ENCODE data around the gene MRNIP. TPM values are rescaled to one million over a fixed set of nuclear protein-coding genes. Genes with fewer than 3 reads are reported as not detected.

Gene MRNIP
- total and polyA plus RNA-seq, 2 of the 4 experiments (the other 2 are of a cell fraction), result 6.6 to 24.7 TPM

- H3K9me1 ChIP-seq (ENCODE audit: insufficient read depth, low read length), result peaks cover 8% of the 10 kb centered on the region; the same call in 1 of the 2 replicates
- H4K91ac ChIP-seq (ENCODE audit: insufficient read depth, low read depth, low read length), result no peak overlapping the region
- no peak overlapping the region for H2AK9ac ChIP-seq (replicated peaks; ENCODE audit: low read depth, low read length, poor library complexity)
- H4K20me1 ChIP-seq (ENCODE audit: insufficient read depth, low read length), result peaks cover 30% of the 10 kb centered on the region
- ATAC-seq (ENCODE audit: low read depth), result no peak
- intact Hi-C loops (cut with micrococcal nuclease) (no loop called here), dilution Hi-C loops (cut with HindIII; ENCODE audit: low sequenced_read_pairs, unreplicated experiment) (no loop called here), in situ Hi-C loops (cut with MboI; ENCODE audit: low sequenced_read_pairs) (no loop called here)
- no peak overlapping the region for H3K9ac ChIP-seq (ENCODE audit: low read depth, low read length)
- BruUV-seq (replicated peaks), result no TSS peak
- H2BK15ac ChIP-seq (ENCODE audit: low read depth, low read length), result no peak overlapping the region
- no peak overlapping the region for H3K56ac ChIP-seq (ENCODE audit: extremely low read depth, insufficient read depth, low read length)
- H3K79me1 ChIP-seq (ENCODE audit: low read depth in 1 of 2, low read length in 2 of 2), result peaks cover 44 to 73% of the 10 kb centered on the region in 2 experiments
- no peak overlapping the region for H2BK5ac ChIP-seq (ENCODE audit: low read depth, low read length, poor library complexity, severe bottlenecking)
- H3K4me2 ChIP-seq (ENCODE audit: low read depth, low read length), result no peak overlapping the region
- H2AK5ac ChIP-seq (ENCODE audit: low read depth, low read length), result no peak overlapping the region
- no peak overlapping the region for H3K4ac ChIP-seq (ENCODE audit: low read depth, low read length)
- H4K8ac ChIP-seq (ENCODE audit: low read depth in 2 of 2, low read length in 2 of 2), result no peak overlapping the region
- H3K4me1 ChIP-seq (ENCODE audit: control insufficient read depth, insufficient read depth, low read length), result peaks cover 7% of the 10 kb centered on the region; the same call in 1 of the 2 replicates
- CTCF ChIA-PET, result no interaction called here
- no peak for TF ChIP-seq NFE2L2 (IDR thresholded peaks at IDR 0.05; ENCODE audit: low read depth, low read length)
- no peak for TF ChIP-seq CTCF (conservative IDR thresholded peaks at IDR 0.05; ENCODE audit: low read depth, low read length)
- TF ChIP-seq RCOR1 (IDR thresholded peaks at IDR 0.05; ENCODE audit: insufficient replicate concordance, low read length), result no peak
- TF ChIP-seq CHD1 (IDR thresholded peaks at IDR 0.05; ENCODE audit: low read depth, low read length), result no peak
- TF ChIP-seq BHLHE40 (IDR thresholded peaks at IDR 0.05; ENCODE audit: low read depth, low read length), result no peak
- TF ChIP-seq MAFK (IDR thresholded peaks at IDR 0.05; ENCODE audit: low read depth, low read length), result no peak
- H2AFZ ChIP-seq (replicated peaks; ENCODE audit: low read length, poor library complexity), result no peak overlapping the region
- no peak overlapping the region for H3K27ac ChIP-seq (ENCODE audit: insufficient read depth, low read length)
- no peak overlapping the region for H2BK120ac ChIP-seq (ENCODE audit: low read depth, low read length)
- H3K27me3 ChIP-seq (ENCODE audit: control insufficient read depth, insufficient read depth, low read length), result no peaks in the 10 kb centered on the region
- H3K9me3 ChIP-seq (ENCODE audit: control insufficient read depth, insufficient read depth, low read length), result no peaks in the 10 kb centered on the region
- H2BK20ac ChIP-seq (ENCODE audit: low read depth, low read length), result no peak overlapping the region
- H4K5ac ChIP-seq (ENCODE audit: low read depth, low read length), result no peak overlapping the region
- H3K14ac ChIP-seq (replicated peaks; ENCODE audit: low read depth, low read length), result no peak overlapping the region
- POLR2A ChIA-PET (ENCODE audit: unreplicated experiment), result no interaction called here
- WGBS, 2 experiments (ENCODE audit: extremely low coverage in 2 of 2, insufficient read length in 1 of 2), result 100% methylated on average over 2 of the region's 7 CpGs; no CpG with 5 or more reads in 1 of the 2 experiments
- H3K23ac ChIP-seq (ENCODE audit: low read depth, low read length), result no peak overlapping the region
- H3K4me3 ChIP-seq (ENCODE audit: insufficient read depth, low read depth, low read length), result no peak overlapping the region
- no peak for DNase-seq
- H3K36me3 ChIP-seq (ENCODE audit: control insufficient read depth, insufficient read depth, low read length), result peaks cover 53% of the 10 kb centered on the region
- H3K18ac ChIP-seq (ENCODE audit: low read depth, low read length), result no peak overlapping the region
Measured at GRCh38 chr5:179902763-179903158, 44.1 kb upstream of the MRNIP start.

All from IMR-90 (cell line).